ENCODE measurements around the gene ZNF605.

DNA sequence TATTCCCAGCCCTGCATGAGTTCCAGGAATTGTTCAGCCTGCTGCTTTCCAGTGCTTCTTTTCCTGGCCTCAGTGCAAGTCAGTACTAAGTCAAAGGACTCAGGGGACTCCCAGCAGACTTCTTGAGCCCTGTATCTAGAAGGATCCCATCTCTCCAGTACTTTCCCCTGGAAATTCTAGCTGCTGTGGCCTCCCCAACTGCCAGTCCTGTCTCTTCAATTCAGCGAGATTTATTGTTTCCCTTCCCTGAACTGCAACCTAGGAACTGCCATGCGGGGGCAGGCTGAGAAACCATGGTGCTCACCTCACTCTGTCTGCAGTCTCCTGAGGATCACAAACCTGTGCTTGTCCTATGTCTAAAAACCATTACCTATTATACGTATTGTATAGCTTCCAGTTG lies 31.8 kb downstream of the ZNF605 start:
- TF ChIP-seq ZBED1 (IDR thresholded peaks at IDR 0.05; ENCODE audit: borderline replicate concordance) (no peak), BRCA1 (IDR thresholded peaks at IDR 0.05; ENCODE audit: low read depth, low read length) (no peak), CREM (IDR thresholded peaks at IDR 0.05; ENCODE audit: low read depth) (no peak), TCF12 (IDR thresholded peaks at IDR 0.05; ENCODE audit: low read depth, low read length) (no peak), BMI1 (IDR thresholded peaks at IDR 0.05; ENCODE audit: borderline replicate concordance) (no peak), ZNF217 (IDR thresholded peaks at IDR 0.05) (no peak), POLR2A (IDR thresholded peaks at IDR 0.05; ENCODE audit: low read depth, low read length) (no peak), NR2C2 (IDR thresholded peaks at IDR 0.05; ENCODE audit: borderline replicate concordance, control insufficient read depth, insufficient read length, low read depth) (no peak)
- TF ChIP-seq, protein P1, sequence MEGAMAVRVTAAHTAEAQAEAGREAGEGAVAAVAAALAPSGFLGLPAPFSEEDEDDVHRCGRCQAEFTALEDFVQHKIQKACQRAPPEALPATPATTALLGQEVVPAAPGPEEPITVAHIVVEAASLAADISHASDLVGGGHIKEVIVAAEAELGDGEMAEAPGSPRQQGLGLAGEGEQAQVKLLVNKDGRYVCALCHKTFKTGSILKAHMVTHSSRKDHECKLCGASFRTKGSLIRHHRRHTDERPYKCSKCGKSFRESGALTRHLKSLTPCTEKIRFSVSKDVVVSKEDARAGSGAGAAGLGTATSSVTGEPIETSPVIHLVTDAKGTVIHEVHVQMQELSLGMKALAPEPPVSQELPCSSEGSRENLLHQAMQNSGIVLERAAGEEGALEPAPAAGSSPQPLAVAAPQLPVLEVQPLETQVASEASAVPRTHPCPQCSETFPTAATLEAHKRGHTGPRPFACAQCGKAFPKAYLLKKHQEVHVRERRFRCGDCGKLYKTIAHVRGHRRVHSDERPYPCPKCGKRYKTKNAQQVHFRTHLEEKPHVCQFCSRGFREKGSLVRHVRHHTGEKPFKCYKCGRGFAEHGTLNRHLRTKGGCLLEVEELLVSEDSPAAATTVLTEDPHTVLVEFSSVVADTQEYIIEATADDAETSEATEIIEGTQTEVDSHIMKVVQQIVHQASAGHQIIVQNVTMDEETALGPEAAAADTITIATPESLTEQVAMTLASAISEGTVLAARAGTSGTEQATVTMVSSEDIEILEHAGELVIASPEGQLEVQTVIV (IDR thresholded peaks at IDR 0.05; ENCODE audit: borderline replicate concordance, partially characterized antibody), result no peak
- TF ChIP-seq, protein P2, sequence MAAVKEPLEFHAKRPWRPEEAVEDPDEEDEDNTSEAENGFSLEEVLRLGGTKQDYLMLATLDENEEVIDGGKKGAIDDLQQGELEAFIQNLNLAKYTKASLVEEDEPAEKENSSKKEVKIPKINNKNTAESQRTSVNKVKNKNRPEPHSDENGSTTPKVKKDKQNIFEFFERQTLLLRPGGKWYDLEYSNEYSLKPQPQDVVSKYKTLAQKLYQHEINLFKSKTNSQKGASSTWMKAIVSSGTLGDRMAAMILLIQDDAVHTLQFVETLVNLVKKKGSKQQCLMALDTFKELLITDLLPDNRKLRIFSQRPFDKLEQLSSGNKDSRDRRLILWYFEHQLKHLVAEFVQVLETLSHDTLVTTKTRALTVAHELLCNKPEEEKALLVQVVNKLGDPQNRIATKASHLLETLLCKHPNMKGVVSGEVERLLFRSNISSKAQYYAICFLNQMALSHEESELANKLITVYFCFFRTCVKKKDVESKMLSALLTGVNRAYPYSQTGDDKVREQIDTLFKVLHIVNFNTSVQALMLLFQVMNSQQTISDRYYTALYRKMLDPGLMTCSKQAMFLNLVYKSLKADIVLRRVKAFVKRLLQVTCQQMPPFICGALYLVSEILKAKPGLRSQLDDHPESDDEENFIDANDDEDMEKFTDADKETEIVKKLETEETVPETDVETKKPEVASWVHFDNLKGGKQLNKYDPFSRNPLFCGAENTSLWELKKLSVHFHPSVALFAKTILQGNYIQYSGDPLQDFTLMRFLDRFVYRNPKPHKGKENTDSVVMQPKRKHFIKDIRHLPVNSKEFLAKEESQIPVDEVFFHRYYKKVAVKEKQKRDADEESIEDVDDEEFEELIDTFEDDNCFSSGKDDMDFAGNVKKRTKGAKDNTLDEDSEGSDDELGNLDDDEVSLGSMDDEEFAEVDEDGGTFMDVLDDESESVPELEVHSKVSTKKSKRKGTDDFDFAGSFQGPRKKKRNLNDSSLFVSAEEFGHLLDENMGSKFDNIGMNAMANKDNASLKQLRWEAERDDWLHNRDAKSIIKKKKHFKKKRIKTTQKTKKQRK (IDR thresholded peaks at IDR 0.05; ENCODE audit: low read depth, low read length), result no peak
- TF ChIP-seq, protein P3, sequence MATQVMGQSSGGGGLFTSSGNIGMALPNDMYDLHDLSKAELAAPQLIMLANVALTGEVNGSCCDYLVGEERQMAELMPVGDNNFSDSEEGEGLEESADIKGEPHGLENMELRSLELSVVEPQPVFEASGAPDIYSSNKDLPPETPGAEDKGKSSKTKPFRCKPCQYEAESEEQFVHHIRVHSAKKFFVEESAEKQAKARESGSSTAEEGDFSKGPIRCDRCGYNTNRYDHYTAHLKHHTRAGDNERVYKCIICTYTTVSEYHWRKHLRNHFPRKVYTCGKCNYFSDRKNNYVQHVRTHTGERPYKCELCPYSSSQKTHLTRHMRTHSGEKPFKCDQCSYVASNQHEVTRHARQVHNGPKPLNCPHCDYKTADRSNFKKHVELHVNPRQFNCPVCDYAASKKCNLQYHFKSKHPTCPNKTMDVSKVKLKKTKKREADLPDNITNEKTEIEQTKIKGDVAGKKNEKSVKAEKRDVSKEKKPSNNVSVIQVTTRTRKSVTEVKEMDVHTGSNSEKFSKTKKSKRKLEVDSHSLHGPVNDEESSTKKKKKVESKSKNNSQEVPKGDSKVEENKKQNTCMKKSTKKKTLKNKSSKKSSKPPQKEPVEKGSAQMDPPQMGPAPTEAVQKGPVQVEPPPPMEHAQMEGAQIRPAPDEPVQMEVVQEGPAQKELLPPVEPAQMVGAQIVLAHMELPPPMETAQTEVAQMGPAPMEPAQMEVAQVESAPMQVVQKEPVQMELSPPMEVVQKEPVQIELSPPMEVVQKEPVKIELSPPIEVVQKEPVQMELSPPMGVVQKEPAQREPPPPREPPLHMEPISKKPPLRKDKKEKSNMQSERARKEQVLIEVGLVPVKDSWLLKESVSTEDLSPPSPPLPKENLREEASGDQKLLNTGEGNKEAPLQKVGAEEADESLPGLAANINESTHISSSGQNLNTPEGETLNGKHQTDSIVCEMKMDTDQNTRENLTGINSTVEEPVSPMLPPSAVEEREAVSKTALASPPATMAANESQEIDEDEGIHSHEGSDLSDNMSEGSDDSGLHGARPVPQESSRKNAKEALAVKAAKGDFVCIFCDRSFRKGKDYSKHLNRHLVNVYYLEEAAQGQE (IDR thresholded peaks at IDR 0.05; ENCODE audit: low read depth, low read length), result no peak

All from GM12878 (cell line).